Thyroid gland (tissue), 4 donors: ENCODE results near the gene SPATA20. TPM values are rescaled to one million over a fixed set of nuclear protein-coding genes. Genes with fewer than 3 reads are reported as not detected.

Experiments used
- DNase-seq, 2 donors: peaks; one replicate each; pipeline ENCODE4 v3.0.0-alpha.2; 2019
- H3K27ac ChIP-seq, 3 donors: fragments of 200-600 bp; sonication (generic); 1 replicate in 2 of 3; 2 replicates in 1 of 3; pipeline ENCODE4 v1.5.1; 2016 to 2019; ENCODE audit warnings: mild to moderate bottlenecking in 1 of 3, moderate library complexity in 1 of 3
- H3K27me3 ChIP-seq: fragments of 200-600 bp; sonication (generic); one replicate; pipeline ENCODE4 v1.5.1; 2019
- H3K36me3 ChIP-seq, 2 donors: fragments of 200-600 bp; sonication (generic); one replicate each; pipeline ENCODE4 v1.5.1; 2016 to 2019
- H3K4me1 ChIP-seq, 2 donors: fragments of 200-600 bp; sonication (generic); one replicate each; pipeline ENCODE4 v1.5.1; 2017 to 2019
- H3K4me3 ChIP-seq, 3 donors: fragments of 200-600 bp; sonication (generic); replicated peaks in 1 of 3; 1 replicate in 2 of 3; 2 replicates in 1 of 3; pipeline ENCODE4 v1.5.1; 2016; ENCODE audit warnings: mild to moderate bottlenecking in 1 of 3
- H3K9me3 ChIP-seq: fragments of 200-600 bp; sonication (generic); one replicate; pipeline ENCODE4 v1.5.1; 2017
- CTCF ChIP-seq, 6 experiments: fragments of 200-600 bp in 3 of 6; fragments of 450-650 bp in 3 of 6; sonication (generic) in 3 of 6; IDR thresholded peaks; one replicate each; pipeline ENCODE4 v1.5.1; 2016 to 2019; ENCODE audit warnings: antibody characterized with exemption in 6 of 6, mild to moderate bottlenecking in 2 of 6, inconsistent platforms in 1 of 6, moderate library complexity in 1 of 6
- POLR2A ChIP-seq, 2 donors: fragments of 450-650 bp; IDR thresholded peaks; one replicate each; pipeline ENCODE4 v1.6.1; 2017; ENCODE audit warnings: antibody characterized with exemption in 2 of 2, mild to moderate bottlenecking in 2 of 2, moderate library complexity in 1 of 2
- WGBS, 2 donors: methylation state at CpG; one replicate each; pipeline ENCODE4 v1.1.5; 2017; 5-methylcytosine and 5-hydroxymethylcytosine counted together
- intact Hi-C: fragments of 100-400 bp; cut with DNase I; formaldehyde crosslinking; loops from one replicate; pipeline ENCODE4 v1.15.1; 2023
- total RNA-seq, 4 donors: library from RNA; depleted of rRNA; stranded (reverse); fragments of >200 nt; gene quantifications; one replicate each; pipeline ENCODE4 v1.2.3, GENCODE V29; 2016

The SPATA20 gene
- total RNA-seq, 4 donors from 2014 or later, result 94.9 to 177 (median 125) TPM

- WGBS, 2 donors, result 64 to 82% methylated on average over 16 to 21 of the region's 32 CpGs
- Histone ChIP-seq H3K27me3 (no peaks in the 10 kb centered on the region), H3K36me3 (peaks cover 0 to 7% of the 10 kb centered on the region in 2 donors), H3K4me3 (no peak overlapping the region), H3K9me3 (no peaks in the 10 kb centered on the region), H3K4me1 (peaks cover 8 to 16% of the 10 kb centered on the region in 2 donors), H3K27ac (peak overlapping the region; percentile 60 to 74 (median 67))
- TF ChIP-seq CTCF (IDR thresholded peaks at IDR 0.05), result peak; percentile 63 to 98 (median 90)
- no peak for TF ChIP-seq POLR2A (IDR thresholded peaks at IDR 0.05)
- intact Hi-C loops, result loop anchor here (2.0 to 5.0 kb wide), 2 partner anchors 74 to 146 kb away; no protein-coding TSS in a partner anchor
- peak; percentile 92 to 93 for DNase-seq
Measured at GRCh38 chr17:50550661-50551432, 3.9 kb downstream of the SPATA20 start.

DNA sequence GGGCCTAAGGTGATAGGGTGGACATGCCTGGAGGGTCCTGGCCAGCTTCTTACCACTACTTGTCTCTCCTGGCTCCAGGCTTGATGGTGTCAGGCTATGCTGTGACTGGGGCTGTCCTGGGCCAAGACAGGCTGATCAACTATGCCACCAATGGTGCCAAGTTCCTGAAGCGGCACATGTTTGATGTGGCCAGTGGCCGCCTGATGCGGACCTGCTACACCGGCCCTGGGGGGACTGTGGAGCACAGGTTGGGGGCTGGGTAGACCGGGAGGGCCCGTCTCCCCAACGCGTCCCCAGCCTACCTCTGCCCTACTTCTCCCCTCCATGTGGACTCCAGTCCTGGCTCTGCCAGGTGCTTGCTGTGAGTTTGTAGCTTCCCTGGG is 4.5 kb downstream of the SPATA20 start:
- no peak for DNase-seq
- TF ChIP-seq POLR2A (IDR thresholded peaks at IDR 0.05) (no peak), CTCF (IDR thresholded peaks at IDR 0.05) (no peak)
- Histone ChIP-seq H3K27ac (no peak overlapping the region), H3K27me3 (no peaks in the 10 kb centered on the region), H3K4me1 (peaks cover 12 to 22% of the 10 kb centered on the region in 2 donors), H3K4me3 (no peak overlapping the region), H3K36me3 (peaks cover 0 to 7% of the 10 kb centered on the region in 2 donors), H3K9me3 (no peaks in the 10 kb centered on the region)
- WGBS, 2 donors, result no CpG with 5 or more reads among the region's 8 CpGs
- intact Hi-C loops, result loop anchor here (2.0 to 5.0 kb wide), 2 partner anchors 73 to 146 kb away; no protein-coding TSS in a partner anchor

GRCh38 chr17:50551884-50552283 is 4.9 kb downstream of the SPATA20 start:
- intact Hi-C loops, result loop anchor here (2.0 to 5.0 kb wide), 2 partner anchors 73 to 145 kb away; no protein-coding TSS in a partner anchor
- H3K27me3 ChIP-seq, result no peaks in the 10 kb centered on the region
- no peak for DNase-seq
- WGBS, 2 donors, result 93 to 96% methylated on average over 10 to 11 of the region's 12 CpGs
- H3K27ac ChIP-seq, result no peak overlapping the region
- H3K4me3 ChIP-seq, result no peak overlapping the region
- H3K9me3 ChIP-seq, result no peaks in the 10 kb centered on the region
- peaks cover 0 to 7% of the 10 kb centered on the region in 2 donors for H3K36me3 ChIP-seq
- TF ChIP-seq POLR2A (IDR thresholded peaks at IDR 0.05) (no peak), CTCF (IDR thresholded peaks at IDR 0.05) (no peak)
- peaks cover 16 to 26% of the 10 kb centered on the region in 2 donors for H3K4me1 ChIP-seq

DNA sequence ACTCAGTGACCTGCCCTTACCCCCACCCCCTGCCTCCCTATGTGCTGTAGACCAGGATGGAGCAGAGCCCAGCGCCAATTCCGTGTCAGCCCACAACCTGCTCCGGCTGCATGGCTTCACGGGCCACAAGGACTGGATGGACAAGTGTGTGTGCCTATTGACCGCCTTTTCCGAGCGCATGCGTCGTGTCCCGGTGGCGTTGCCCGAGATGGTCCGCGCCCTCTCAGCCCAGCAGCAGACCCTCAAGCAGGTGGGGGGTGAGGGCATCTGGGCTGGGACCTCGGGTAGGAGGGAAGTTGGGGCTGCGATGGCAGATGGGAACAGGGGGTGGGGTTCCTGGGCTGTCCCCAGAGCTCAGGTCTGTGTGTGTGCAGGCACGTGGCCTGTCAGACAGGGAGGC is 7.2 kb downstream of the SPATA20 start:
- intact Hi-C loops, result loop anchor here (5.0 kb wide), 1 partner anchor 143 kb away; no protein-coding TSS in a partner anchor
- peaks cover 28 to 38% of the 10 kb centered on the region in 2 donors for H3K4me1 ChIP-seq
- no peaks in the 10 kb centered on the region for H3K27me3 ChIP-seq
- no peak overlapping the region for H3K4me3 ChIP-seq
- no peak for TF ChIP-seq POLR2A (IDR thresholded peaks at IDR 0.05)
- no peak for TF ChIP-seq CTCF (IDR thresholded peaks at IDR 0.05)
- H3K36me3 ChIP-seq, result peaks cover 0 to 7% of the 10 kb centered on the region in 2 donors
- H3K27ac ChIP-seq, result no peak overlapping the region
- 95% methylated on average over 4 to 17 of the region's 17 CpGs for WGBS, 2 donors
- H3K9me3 ChIP-seq, result no peaks in the 10 kb centered on the region
- DNase-seq, result no peak

- intact Hi-C loops, result no loop called here
- H3K27me3 ChIP-seq, result peaks cover 10% of the 10 kb centered on the region
- peaks cover 0 to 7% of the 10 kb centered on the region in 2 donors for H3K36me3 ChIP-seq
- TF ChIP-seq POLR2A (IDR thresholded peaks at IDR 0.05) (no peak), CTCF (IDR thresholded peaks at IDR 0.05) (no peak)
- 20 to 34% methylated on average over 4 to 5 of the region's 5 CpGs for WGBS, 2 donors
- H3K9me3 ChIP-seq, result no peaks in the 10 kb centered on the region
- H3K4me3 ChIP-seq, result no peak overlapping the region
- DNase-seq, result peak; percentile 89 to 93
- H3K4me1 ChIP-seq, result peaks cover 48 to 57% of the 10 kb centered on the region in 2 donors
- peak overlapping the region in 2 of 3 donors; percentile 1 to 21 for H3K27ac ChIP-seq
Measured at GRCh38 chr17:50556803-50557202, 9.8 kb downstream of the SPATA20 start.
